IPS-18c (cell line): ENCODE results near the gene TDRKH.
"Not testable (repeated sequence)": the region's sequence is repeated elsewhere in the genome, so short reads cannot be mapped to it uniquely, and the experiment has no call there.

Source experiments
- H3K4me3 ChIP-seq: 2 replicates; pipeline ENCODE4 v1.7.0; 2013; ENCODE audit warnings: low read depth, mild to moderate bottlenecking, low read length, moderate library complexity; ENCODE audit not compliant: insufficient read depth
- H3K9me3 ChIP-seq: one replicate; pipeline ENCODE4 v1.6.1; 2013; ENCODE audit warnings: mild to moderate bottlenecking, low read length, moderate library complexity; ENCODE audit not compliant: control insufficient read depth, insufficient read depth

The TDRKH gene

GRCh38 chr1:151739590-151740355, 50.5 kb downstream of the TDRKH start:
- Histone ChIP-seq H3K9me3 (no peaks in the 10 kb centered on the region), H3K4me3 (no peak overlapping the region)

GRCh38 chr1:151737479-151737878, 52.8 kb downstream of the TDRKH start:
- H3K9me3 ChIP-seq = no peaks in the 10 kb centered on the region

GRCh38 chr1:151737026-151737425, 53.3 kb downstream of the TDRKH start:
- H3K4me3 ChIP-seq = no peak overlapping the region
- H3K9me3 ChIP-seq = no peaks in the 10 kb centered on the region

More at GRCh38 chr1:151737479-151737878, 52.8 kb downstream of the TDRKH start:
- H3K4me3 ChIP-seq = no peak overlapping the region

GRCh38 chr1:151733995-151734394, 56.3 kb downstream of the TDRKH start:
- H3K9me3 ChIP-seq, H3K4me3 ChIP-seq: not testable (repeated sequence)

GRCh38 chr1:151733126-151733525, 57.2 kb downstream of the TDRKH start:
- Histone ChIP-seq H3K4me3 (no peak overlapping the region), H3K9me3 (no peaks in the 10 kb centered on the region)

- Histone ChIP-seq H3K4me3 (no peak overlapping the region), H3K9me3 (no peaks in the 10 kb centered on the region)
Measured at GRCh38 chr1:151729966-151730291, 60.4 kb downstream of the TDRKH start.

- no peak overlapping the region; the same call in 1 of the 2 replicates for H3K4me3 ChIP-seq
Measured at GRCh38 chr1:151729157-151729965, 60.9 kb downstream of the TDRKH start.

GRCh38 chr1:151728151-151729054, 61.9 kb downstream of the TDRKH start:
- Histone ChIP-seq H3K4me3 (peak overlapping the region; percentile 1), H3K9me3 (no peaks in the 10 kb centered on the region)

More at GRCh38 chr1:151729157-151729965, 60.9 kb downstream of the TDRKH start:
- H3K9me3 ChIP-seq = no peaks in the 10 kb centered on the region

GRCh38 chr1:151723726-151724370, 66.5 kb downstream of the TDRKH start:
- Histone ChIP-seq H3K4me3 (no peak overlapping the region), H3K9me3 (no peaks in the 10 kb centered on the region)
